NCI-H524 treated with DMSO at 0.1 percent for 48 hours (cell line): Measurements from ENCODE around the gene TMEM8B.
A peak's percentile ranks its signal among the peaks of the same experiment; 100 is the strongest.

Experiments used
- DNase-seq: peaks from one replicate; lab custom pipeline; 2025; lab: John Stamatoyannopoulos, UW

Gene TMEM8B

GRCh38 chr9:35829084-35829763, at the start of gene TMEM8B:
Gene TMEM8B, plus strand, starts transcription at chr9:35829228. Its CDS starts 220 bp downstream, at chr9:35829448.
- peak; percentile 23 for DNase-seq

- no peak for DNase-seq
These were observed 48.0 kb upstream of the TMEM8B start for GRCh38 chr9:35781066-35781465.

DNA sequence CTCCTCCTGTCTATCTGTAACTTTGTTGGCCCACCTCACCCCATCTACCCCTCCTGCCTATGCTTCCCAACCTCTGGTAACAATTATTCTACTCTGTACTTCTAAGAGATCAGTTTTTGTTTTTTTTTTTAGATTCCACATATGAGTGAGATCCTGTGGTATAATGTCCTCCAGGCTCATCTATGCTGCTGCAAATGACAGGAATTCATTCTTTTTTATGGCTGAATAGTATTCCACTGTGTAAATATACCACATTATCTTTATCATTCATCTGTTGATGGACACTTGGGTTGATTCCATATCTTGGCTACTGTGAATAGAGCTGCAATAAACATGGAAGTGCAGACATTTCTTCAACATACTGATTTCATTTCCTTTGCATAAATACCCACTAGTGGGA, 45.6 kb upstream of the TMEM8B start:
- DNase-seq = no peak

- DNase-seq = no peak
These were observed 39.5 kb upstream of the TMEM8B start for GRCh38 chr9:35789541-35789940.

DNA sequence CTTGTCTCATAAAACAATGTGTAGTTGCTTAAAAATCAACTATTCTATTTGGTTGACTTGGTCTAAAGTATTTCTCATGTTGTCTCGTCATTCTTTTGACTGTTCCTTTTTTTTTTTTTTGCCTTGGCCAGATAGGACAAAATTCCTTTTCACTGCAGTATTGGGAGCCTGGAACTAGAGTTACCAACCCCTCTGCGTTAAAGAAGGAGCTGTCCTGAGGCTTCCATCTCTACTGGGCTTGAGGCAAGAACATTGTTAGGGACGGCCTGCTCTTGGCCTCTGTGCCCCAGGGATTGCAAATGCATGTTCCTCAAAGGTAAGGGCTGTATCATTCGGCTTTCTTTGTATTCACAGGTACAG, 39.0 kb upstream of the TMEM8B start:
- DNase-seq = no peak

DNA sequence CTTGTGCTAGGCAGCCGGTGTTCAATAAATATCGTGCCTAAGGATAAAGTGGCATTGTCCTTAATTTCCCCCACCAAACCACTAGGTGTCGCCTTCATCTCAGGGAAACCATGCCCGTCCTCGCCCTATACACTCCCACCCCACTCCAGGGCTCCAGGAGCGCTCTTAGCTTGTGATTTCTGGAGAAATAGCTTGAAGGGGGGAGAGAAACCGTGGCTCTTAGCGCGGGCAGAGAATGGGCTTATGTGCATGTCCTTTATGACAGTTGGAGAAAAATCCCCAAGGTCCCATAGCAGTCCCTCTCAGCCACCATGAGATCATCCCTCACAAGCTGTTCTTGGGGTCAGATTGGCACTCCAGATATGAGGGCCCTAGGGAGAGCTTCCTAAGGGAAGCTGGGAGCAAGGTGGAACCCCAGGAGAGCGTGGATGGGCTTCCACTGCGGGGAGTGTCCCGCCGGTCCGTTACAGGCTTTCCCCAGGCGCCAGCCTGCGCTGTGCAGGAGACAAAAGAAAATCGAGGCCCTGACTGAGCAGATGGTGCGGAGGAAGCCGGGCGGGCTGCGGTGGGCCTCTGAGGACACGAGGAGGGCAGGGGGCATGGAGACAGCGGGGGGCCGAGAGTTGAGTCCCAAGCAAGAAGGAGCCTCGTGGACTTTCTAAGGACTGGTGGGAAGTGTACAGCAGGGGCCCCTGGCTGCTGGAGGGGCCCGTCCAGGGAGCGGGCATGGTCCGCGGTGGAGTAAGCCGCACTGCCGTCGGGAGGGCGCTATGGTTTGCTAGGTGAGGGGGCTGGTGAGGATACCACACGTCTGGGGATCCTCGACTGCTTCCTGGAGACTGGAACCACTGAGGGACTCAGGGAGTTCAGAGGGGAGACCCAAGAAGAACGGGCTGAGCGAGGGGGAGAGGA, 38.4 kb upstream of the TMEM8B start:
- peak; percentile 84 for DNase-seq

DNA sequence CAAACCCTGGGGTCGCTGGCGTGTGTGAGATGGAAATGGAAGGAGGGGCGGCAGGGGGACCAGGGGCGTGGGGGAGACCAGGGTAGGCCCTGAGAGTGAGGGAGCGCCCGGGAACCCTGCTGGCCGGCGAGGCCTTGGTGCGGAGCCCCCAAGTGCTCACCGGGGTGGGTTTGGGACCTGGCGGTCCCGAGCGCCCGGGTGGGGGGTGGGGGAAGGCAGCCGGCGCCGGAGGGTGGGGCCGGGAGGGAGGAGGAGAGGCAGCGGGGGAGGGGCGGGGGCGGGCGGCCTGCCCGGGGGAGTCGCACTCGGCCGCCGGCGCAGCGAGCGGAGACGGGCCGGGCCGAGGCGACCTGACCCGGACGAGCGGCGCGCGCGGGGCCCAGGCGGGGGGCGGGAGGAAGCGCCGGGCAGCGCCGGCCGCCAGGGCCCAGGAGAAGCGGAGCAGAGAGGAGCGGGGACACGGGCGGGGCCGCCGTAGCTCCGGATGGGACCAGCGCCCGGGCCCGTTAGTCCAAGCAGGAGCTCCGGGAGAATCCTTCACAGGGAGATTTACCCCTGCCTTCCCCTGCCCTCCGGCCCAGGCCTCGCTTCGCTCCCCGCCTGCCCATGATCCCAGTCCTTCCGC, 37.6 kb upstream of the TMEM8B start, which contains the start of gene NPR2:
TSS of gene NPR2 (plus strand) at position 295 of the 625 bp plus-strand sequence. CDS start 818 bp downstream, outside the sequence.
- DNase-seq = no peak

- no peak for DNase-seq
These were observed 36.8 kb upstream of the TMEM8B start for GRCh38 chr9:35792024-35792813.

- DNase-seq = no peak
These were observed 36.2 kb upstream of the TMEM8B start for GRCh38 chr9:35792826-35793225.

DNA sequence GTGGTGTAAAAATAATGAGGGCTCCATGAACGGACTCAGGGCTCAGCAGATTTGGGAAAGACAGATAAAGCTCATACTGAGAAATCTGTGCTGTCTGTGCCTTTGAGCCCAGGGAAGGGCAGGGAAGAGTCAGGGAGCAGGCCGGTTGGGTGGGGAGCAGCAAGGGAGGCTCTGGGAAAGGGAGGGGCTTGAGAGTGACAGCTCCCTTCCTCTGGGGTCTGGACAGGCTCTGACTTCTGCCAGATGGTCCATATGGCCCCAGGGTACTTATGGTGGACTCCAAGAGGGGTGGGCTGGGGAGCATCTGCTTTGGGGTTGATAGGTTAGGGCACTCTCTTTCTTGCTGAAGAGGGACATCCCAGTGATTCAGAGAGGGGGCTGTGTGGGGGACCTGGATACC, 35.6 kb upstream of the TMEM8B start:
- DNase-seq = peak; percentile 42

- no peak for DNase-seq
These were observed 33.3 kb upstream of the TMEM8B start for GRCh38 chr9:35795695-35796094.

DNA sequence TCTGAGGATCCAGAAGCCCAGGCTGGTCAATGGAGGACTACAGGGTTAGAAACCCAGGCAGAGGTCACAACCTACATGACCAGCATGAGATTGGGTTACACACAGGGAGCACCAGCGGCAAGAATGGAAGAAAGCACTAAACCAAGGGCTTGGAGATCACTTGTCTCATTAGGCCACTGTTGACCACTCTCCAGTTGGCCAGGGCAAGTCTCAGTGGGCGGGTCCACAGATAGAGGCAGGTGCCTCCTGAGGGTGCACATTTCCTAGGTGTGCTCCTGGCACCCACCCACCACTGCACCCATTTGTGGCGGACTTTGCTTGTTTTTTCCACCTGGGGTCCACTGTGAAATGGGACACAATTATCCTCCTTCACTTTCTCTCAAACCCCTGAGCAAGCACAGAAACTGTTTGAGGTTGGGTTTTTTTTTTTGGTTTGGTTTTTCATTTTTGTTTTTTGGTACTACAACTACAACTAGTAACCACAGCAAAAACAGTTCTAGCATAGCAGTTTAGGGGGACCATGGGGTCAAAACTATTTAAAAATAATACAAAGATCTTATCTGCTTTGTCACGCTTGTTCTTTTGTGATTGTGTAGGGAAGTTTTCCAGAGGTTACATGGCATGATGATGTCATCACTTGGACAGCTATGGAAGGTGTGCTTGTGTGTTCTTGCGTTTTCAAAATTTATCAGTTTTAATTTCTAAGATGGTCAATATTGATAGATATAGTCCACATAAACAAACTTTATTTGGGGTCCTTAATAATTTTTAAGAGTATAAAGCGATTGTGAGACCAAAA, 31.5 kb upstream of the TMEM8B start:
- no peak for DNase-seq

DNA sequence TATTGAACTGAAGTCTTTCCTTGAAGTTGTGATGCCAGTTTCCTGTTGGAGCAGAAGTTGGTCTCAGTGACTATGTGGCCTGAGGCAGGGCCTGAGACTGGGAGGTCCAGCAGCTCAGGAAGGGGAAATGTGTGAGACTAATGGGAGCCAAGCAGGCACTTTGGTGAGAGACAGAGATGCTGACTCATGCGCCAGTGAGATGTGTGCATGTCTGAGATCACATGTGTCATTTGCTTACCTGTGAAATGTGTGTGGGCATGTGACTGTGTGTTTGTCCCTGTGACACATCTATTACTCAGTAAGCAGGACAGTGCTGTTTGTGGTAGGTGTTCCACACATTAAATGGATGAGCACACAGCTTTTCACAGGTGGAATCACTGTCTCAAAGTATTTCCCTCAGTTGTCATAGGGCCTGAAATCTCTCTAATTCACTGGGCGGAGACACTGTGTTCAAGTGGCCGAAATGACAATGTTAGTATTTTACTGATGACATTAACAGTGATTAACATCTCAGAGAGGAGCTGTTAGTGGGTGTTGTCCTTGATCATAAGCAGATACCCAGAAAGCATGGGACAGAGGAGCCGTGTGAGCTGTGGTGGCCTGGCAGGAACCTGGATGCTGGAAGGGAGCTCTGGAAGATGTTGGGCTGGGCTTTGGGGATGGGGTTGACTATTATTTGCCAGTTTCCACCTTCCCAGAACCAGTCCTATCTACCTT, 30.2 kb upstream of the TMEM8B start:
- DNase-seq = no peak

GRCh38 chr9:35800530-35800929, 28.5 kb upstream of the TMEM8B start:
- DNase-seq = no peak

DNA sequence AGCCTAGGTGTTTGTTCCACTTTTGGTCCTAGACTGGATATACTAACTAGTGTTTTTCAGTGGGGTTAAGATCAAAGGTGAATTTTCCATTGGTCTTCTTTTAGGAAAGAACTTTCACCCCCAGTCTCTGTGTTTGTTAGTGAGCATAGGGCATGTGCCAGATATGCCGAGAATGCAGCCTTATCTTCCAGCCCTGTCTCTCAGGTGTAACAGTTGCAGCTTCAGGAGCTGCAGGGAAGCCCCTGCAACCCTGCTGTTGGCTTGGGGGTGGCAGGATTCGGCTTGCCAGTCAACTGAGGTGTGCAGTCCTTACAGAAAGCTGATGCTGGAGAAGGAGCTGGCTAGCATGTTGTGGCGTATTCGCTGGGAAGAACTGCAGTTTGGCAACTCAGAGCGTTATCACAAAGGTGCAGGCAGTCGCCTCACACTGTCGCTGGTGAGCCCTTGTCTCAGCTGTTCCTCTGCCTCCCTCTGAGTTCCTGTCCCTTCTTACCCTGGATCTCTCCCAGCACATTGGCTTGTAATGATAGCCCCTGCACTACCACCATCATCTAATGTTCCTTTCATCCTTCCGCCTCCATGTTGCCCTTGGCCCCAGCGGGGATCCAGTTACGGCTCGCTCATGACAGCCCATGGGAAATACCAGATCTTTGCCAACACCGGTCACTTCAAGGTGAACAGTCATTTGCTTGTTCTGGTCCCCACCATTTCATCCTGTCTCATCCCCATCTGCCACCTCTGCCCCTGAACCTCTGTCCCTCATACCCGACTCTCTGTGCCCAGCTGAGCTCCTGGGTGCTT, 27.5 kb upstream of the TMEM8B start:
- DNase-seq = no peak

DNA sequence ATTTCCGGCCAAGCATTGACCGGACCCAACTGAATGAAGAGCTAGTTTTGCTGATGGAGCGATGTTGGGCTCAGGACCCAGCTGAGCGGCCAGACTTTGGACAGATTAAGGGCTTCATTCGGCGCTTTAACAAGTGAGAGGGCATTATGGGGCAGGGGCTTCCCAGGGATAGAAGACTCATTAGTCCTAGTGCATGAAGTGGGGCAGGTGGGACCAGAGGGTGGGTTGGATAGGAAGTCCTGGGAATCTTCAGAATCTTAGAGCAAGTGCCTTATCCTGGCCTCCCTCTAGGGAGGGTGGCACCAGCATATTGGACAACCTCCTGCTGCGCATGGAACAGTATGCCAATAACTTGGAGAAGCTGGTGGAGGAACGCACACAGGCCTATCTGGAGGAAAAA, 22.9 kb upstream of the TMEM8B start:
- no peak for DNase-seq

DNA sequence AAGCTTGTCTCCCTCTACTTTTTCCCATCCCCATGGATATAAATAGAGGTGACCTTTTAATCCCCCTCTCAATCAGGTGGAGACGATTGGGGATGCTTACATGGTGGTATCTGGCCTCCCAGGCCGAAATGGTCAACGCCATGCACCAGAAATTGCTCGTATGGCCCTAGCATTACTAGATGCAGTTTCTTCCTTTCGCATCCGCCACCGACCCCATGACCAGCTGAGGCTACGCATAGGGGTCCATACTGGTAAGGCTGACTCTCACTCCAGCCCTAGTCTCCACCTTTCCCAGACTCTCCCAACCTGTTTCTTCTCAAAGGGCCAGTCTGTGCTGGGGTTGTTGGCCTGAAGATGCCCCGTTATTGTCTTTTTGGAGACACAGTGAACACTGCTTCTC, 20.6 kb upstream of the TMEM8B start:
- DNase-seq = no peak

- no peak for DNase-seq
These were observed 18.9 kb upstream of the TMEM8B start for GRCh38 chr9:35810122-35810521.

DNA sequence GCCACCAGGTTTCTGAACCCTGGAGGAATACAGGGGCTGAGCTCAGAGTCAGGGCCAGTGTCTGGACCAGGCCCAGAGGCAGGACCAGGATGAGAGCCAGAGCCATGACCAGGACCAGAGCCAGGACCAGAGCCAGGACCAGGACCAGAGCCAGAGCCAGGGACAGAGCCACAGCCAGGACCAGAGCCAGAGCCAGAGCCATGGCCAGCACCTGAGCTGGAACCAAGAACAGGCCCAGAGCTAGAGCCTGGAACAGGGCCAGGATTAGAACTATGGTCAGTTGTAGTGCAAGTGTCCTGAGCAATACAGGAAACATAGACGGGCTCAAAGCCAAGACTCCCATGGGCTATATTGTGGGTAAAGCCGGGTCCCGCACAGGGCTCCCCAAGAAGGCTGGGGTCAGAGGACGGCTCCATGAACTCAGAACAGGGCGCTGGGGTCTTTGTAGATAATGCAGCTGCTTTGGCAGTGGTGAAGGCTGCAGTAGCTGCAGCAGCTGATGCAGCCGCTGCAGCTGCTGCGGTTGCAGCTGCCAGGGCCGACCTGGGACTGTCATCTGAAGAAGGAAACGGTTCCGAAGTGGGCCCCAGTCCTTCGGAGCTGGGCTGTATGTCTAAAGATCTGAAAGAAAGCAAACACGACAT, 17.5 kb upstream of the TMEM8B start:
- DNase-seq = no peak
